ENCODE measurements around the gene ZNF22.

Gene ZNF22

DNA sequence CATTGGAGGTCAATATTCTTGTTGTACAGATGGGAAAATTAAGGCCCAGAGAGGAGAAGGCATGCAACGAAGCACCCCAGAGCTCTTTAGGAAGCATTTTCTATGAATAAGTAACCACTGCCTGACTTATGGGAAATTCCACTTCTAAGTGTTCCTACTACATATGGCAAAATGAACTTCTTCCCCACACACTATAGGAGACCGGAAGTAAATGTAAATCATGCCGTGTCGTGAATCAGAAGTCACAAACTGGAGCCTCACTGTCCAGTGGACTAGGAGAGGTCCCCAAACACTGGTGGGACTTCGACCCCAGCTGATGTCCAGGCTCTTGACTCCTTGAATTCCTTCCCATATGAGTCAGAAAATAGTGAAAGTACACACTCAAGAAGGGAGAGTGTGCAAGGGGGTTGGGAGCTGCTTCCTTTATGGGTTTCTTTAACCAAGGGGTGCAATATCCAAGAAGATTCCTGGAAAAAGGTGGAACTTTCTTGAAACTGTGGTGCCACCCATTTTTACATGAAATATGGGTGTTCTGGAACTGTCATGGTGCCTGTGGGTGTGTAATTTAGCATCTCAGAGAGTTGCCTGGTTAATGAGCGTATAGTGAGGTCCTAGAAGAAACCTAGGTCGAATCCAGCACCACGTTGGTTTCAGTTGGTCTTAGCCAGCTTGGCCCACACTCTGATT, 34.5 kb upstream of the ZNF22 start:
- TF ChIP-seq L3MBTL2 (conservative IDR thresholded peaks at IDR 0.05) (no peak), TARDBP (IDR thresholded peaks at IDR 0.05) (no peak), FOXK2 (IDR thresholded peaks at IDR 0.05) (no peak), BHLHE40 (IDR thresholded peaks at IDR 0.05; ENCODE audit: borderline replicate concordance) (no peak), LEF1 (IDR thresholded peaks at IDR 0.05; ENCODE audit: borderline replicate concordance) (no peak), HDGF (IDR thresholded peaks at IDR 0.05; ENCODE audit: borderline replicate concordance) (no peak), FOXA1 (IDR thresholded peaks at IDR 0.05) (no peak), SP1 (IDR thresholded peaks at IDR 0.05) (no peak), CTBP1 (IDR thresholded peaks at IDR 0.05; ENCODE audit: borderline replicate concordance) (no peak), SUZ12 (IDR thresholded peaks at IDR 0.05) (no peak), FOXM1 (IDR thresholded peaks at IDR 0.05; ENCODE audit: borderline replicate concordance) (no peak), ARNT (IDR thresholded peaks at IDR 0.05) (no peak), ZNF384 (IDR thresholded peaks at IDR 0.05) (no peak), NFRKB (IDR thresholded peaks at IDR 0.05) (no peak), ELF4 (IDR thresholded peaks at IDR 0.05) (no peak)
- TF ChIP-seq, protein P1, sequence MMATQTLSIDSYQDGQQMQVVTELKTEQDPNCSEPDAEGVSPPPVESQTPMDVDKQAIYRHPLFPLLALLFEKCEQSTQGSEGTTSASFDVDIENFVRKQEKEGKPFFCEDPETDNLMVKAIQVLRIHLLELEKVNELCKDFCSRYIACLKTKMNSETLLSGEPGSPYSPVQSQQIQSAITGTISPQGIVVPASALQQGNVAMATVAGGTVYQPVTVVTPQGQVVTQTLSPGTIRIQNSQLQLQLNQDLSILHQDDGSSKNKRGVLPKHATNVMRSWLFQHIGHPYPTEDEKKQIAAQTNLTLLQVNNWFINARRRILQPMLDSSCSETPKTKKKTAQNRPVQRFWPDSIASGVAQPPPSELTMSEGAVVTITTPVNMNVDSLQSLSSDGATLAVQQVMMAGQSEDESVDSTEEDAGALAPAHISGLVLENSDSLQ (IDR thresholded peaks at IDR 0.05) = no peak
- POLR2A ChIA-PET = no interaction called here
- CTCF ChIA-PET = interaction anchor here (0.6 to 1.1 kb wide), 3 partner anchors 10 to 16 kb away, joined by 3 read pairs; partner anchors contain the start of gene DEPP1
- no peak for DNase-seq (ENCODE audit: extremely low spot score)

DNA sequence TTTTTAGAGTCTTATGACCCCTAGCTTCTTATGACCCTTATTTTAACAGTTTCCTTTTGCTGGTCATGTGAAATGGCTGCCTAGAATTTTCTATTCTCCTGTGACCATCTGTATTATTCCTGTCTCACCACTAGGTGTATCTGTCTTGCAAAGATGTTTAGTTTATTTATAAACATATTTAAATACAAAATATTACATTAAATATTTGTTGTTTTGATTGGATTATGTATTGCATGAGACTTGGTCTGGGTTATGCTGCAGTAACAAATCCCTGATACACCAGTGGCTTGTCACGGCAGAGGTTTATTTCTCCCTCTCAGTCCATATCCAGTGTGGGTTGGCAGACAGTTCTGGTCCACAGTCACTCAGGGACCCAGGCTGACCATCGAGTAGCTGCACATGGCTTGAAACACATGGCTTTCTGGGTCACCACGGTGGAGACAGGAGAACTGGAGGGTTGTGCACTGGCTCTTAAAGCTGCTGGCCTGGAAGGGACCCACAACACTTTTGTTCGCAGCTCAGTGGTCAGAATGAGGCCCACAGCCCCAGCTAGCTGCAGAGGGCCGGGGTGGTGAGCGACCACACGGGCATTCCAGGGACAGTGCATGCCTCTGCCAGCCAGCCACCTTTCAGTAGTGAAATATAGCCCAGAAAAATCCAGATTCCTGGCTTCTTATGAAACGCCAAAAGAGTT, 33.8 kb upstream of the ZNF22 start:
- TF ChIP-seq TARDBP (IDR thresholded peaks at IDR 0.05) (no peak), CTBP1 (IDR thresholded peaks at IDR 0.05; ENCODE audit: borderline replicate concordance) (no peak), LEF1 (IDR thresholded peaks at IDR 0.05; ENCODE audit: borderline replicate concordance) (no peak), FOXM1 (IDR thresholded peaks at IDR 0.05; ENCODE audit: borderline replicate concordance) (no peak), L3MBTL2 (conservative IDR thresholded peaks at IDR 0.05) (no peak), SP1 (IDR thresholded peaks at IDR 0.05) (no peak), SUZ12 (IDR thresholded peaks at IDR 0.05) (no peak), HDGF (IDR thresholded peaks at IDR 0.05; ENCODE audit: borderline replicate concordance) (no peak), FOXK2 (IDR thresholded peaks at IDR 0.05) (no peak), BHLHE40 (IDR thresholded peaks at IDR 0.05; ENCODE audit: borderline replicate concordance) (no peak), ARNT (IDR thresholded peaks at IDR 0.05) (no peak), NFRKB (IDR thresholded peaks at IDR 0.05) (no peak), FOXA1 (IDR thresholded peaks at IDR 0.05) (no peak), ELF4 (IDR thresholded peaks at IDR 0.05) (no peak)
- TF ChIP-seq, protein P1 (IDR thresholded peaks at IDR 0.05) = no peak
- no peak for DNase-seq (ENCODE audit: extremely low spot score)
- ChIA-PET CTCF (interaction anchor here (0.6 to 1.1 kb wide), 4 partner anchors 9 to 350 kb away, joined by 3 read pairs; partner anchors contain the start of gene DEPP1), POLR2A (no interaction called here)

DNA sequence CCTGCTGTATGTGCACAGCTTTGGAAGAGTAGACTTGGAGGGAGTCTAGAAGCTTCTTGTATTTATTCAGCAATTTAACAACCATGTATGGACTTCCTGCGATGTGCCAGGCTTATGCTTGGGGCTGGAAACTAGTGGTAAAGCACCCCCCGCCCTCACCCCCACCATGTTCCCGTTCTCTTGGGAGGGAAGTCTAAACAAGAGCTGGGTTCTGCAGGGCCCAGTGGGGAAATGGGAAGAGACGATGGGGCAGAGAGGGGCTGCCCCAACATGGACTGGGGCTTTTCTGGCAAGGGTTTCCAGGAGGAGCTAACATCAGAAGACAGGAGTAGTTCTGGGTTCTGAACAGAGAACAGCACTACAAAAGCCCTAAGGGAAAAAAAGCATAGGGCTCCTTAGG, 33.1 kb upstream of the ZNF22 start:
- TF ChIP-seq FOXM1 (IDR thresholded peaks at IDR 0.05; ENCODE audit: borderline replicate concordance) (no peak), SP1 (IDR thresholded peaks at IDR 0.05) (no peak), CTBP1 (IDR thresholded peaks at IDR 0.05; ENCODE audit: borderline replicate concordance) (no peak), TARDBP (IDR thresholded peaks at IDR 0.05) (no peak), HDGF (IDR thresholded peaks at IDR 0.05; ENCODE audit: borderline replicate concordance) (no peak), FOXK2 (IDR thresholded peaks at IDR 0.05) (no peak), ARNT (IDR thresholded peaks at IDR 0.05) (no peak), FOXA1 (IDR thresholded peaks at IDR 0.05) (no peak), NFRKB (IDR thresholded peaks at IDR 0.05) (no peak), LEF1 (IDR thresholded peaks at IDR 0.05; ENCODE audit: borderline replicate concordance) (no peak), ZNF384 (IDR thresholded peaks at IDR 0.05) (no peak)
- TF ChIP-seq, protein P1 (IDR thresholded peaks at IDR 0.05) = no peak
- CTCF ChIA-PET = interaction anchor here (0.6 kb wide), 1 partner anchor 351 kb away, joined by 3 read pairs; no protein-coding TSS in a partner anchor
- POLR2A ChIA-PET = no interaction called here
- DNase-seq (ENCODE audit: extremely low spot score) = no peak

DNA sequence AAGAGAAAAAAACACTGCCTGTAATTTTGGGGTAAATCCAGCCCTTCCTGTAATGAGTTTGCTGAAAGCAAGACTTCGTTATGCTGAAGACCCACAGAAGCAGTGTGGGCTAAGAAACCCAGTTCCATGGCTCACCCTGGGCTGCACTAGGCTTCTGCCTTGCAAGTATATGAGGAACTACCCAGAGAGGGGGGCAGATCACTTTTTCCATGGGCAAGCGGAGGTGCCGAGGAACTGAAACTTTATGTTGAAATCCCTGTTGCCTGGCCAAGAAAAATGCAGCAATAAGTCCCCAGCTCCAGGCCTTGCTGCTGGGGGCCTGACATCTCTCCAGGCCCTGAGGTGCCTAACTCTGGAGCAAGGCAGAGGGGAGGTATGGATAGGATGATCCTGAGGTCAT, 32.6 kb upstream of the ZNF22 start:
- no peak for DNase-seq (ENCODE audit: extremely low spot score)
- TF ChIP-seq L3MBTL2 (conservative IDR thresholded peaks at IDR 0.05) (no peak), FOXA1 (IDR thresholded peaks at IDR 0.05) (no peak), ARNT (IDR thresholded peaks at IDR 0.05) (no peak), TARDBP (IDR thresholded peaks at IDR 0.05) (no peak), ELF4 (IDR thresholded peaks at IDR 0.05) (no peak), FOXM1 (IDR thresholded peaks at IDR 0.05; ENCODE audit: borderline replicate concordance) (no peak)
- ChIA-PET POLR2A (no interaction called here), CTCF (no interaction called here)

DNA sequence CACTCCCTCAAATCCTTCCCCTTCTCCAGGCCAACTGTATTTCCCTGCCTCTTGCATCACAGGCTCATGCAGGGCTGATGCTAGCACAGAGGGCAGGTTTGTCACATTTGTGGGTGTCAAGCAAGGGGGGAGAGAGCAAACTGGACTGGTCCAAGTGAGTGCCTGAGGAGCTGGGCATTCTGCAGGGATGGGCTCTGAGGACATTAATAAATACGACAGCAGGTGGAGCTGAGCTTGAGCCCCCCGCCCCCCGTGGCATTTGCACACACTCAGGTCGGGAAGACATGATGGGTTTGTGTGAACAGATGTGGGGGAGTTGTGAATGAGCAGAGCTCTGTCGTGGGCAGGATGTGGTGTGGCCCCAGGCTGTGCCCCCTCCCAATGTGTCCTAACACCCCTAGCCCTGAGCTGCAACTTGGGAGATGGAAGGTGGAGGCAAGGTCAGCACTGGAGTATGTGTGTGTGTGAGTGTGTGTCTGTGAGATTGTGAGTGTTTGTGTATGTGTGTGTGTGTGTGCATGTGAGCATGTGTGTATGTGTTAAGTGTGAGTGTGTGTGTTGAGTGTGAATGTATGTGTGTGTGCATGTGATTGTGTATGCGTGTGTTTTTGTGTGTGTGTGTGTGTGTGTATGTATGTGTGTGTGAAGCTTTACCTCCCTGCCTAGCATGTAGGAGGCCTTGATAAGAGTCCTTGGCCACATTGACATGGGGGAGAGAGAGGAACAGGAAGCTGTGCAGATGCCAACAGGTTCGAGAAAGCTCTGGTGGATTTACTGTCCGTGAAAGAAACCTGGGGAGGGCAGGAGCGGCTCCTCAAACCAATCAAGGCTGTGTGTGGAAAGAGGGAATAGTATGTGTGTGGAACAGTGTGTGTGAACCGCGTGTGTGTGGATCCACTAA, 32.0 kb upstream of the ZNF22 start:
- ChIA-PET CTCF (interaction anchor here (0.7 kb wide), 1 partner anchor 199 kb away, joined by 3 read pairs; no protein-coding TSS in a partner anchor), POLR2A (interaction anchor here (0.9 to 1.7 kb wide), 2 partner anchors 10 kb away, joined by 3 to 6 read pairs; partner anchors contain the start of genes DEPP1 and RASSF4)

More for the DNA sequence above, 32.0 kb upstream of the ZNF22 start:
- TF ChIP-seq ZNF384 (IDR thresholded peaks at IDR 0.05) (no peak), CTBP1 (IDR thresholded peaks at IDR 0.05; ENCODE audit: borderline replicate concordance) (no peak), SP1 (IDR thresholded peaks at IDR 0.05) (no peak), ARNT (IDR thresholded peaks at IDR 0.05) (no peak), BHLHE40 (IDR thresholded peaks at IDR 0.05; ENCODE audit: borderline replicate concordance) (no peak), FOXK2 (IDR thresholded peaks at IDR 0.05) (no peak), L3MBTL2 (conservative IDR thresholded peaks at IDR 0.05) (no peak), FOXM1 (IDR thresholded peaks at IDR 0.05; ENCODE audit: borderline replicate concordance) (no peak), TARDBP (IDR thresholded peaks at IDR 0.05) (no peak; the same call in 1 of the 2 replicates), ELF4 (IDR thresholded peaks at IDR 0.05) (no peak), SUZ12 (IDR thresholded peaks at IDR 0.05) (no peak), LEF1 (IDR thresholded peaks at IDR 0.05; ENCODE audit: borderline replicate concordance) (no peak), NFRKB (IDR thresholded peaks at IDR 0.05) (no peak), HDGF (IDR thresholded peaks at IDR 0.05; ENCODE audit: borderline replicate concordance) (no peak), FOXA1 (IDR thresholded peaks at IDR 0.05) (no peak)
- TF ChIP-seq, protein P1 (IDR thresholded peaks at IDR 0.05) = no peak
- DNase-seq (ENCODE audit: extremely low spot score) = no peak

All from HEK293T (cell line).